HepG2 (cell line): ENCODE results near the gene MYL12B. TPM values are rescaled to one million over a fixed set of nuclear protein-coding genes. Genes with fewer than 3 reads are reported as not detected.
A peak's percentile ranks its signal among the peaks of the same experiment; 100 is the strongest.

ENCODE experiments used
- AKNA ChIP-seq: sonication (generic); formaldehyde crosslinking; IDR thresholded peaks from 2 replicates; pipeline ENCODE4 v1.4.0; 2020; ENCODE audit warnings: missing genetic modification reagents, borderline replicate concordance
- CCAR2 ChIP-seq: fragments of 200-400 bp; formaldehyde crosslinking; optimal IDR thresholded peaks from 2 replicates; pipeline ENCODE3; 2018; ENCODE audit warnings: low read depth, mild to moderate bottlenecking, low read length, moderate library complexity
- HNRNPL ChIP-seq: fragments of 200-400 bp; formaldehyde crosslinking; IDR thresholded peaks from 2 replicates; pipeline ENCODE4 v1.6.1; 2017; ENCODE audit warnings: mild to moderate bottlenecking, low read depth, low read length
- PRDM10 ChIP-seq: sonication (generic); formaldehyde crosslinking; IDR thresholded peaks from 2 replicates; pipeline ENCODE4 v1.4.0; 2020; ENCODE audit warnings: low read depth, missing genetic modification reagents
- SETDB1 ChIP-seq: sonication (generic); formaldehyde crosslinking; IDR thresholded peaks from 2 replicates; pipeline ENCODE4 v1.5.1; 2020; ENCODE audit warnings: missing genetic modification reagents, mild to moderate bottlenecking, borderline replicate concordance
- TRIM24 ChIP-seq: sonication (generic); formaldehyde crosslinking; IDR thresholded peaks from 2 replicates; pipeline ENCODE4 v1.8.0; 2022; ENCODE audit warnings: mild to moderate bottlenecking, missing genetic modification reagents
- ZMYM2 ChIP-seq: sonication (generic); formaldehyde crosslinking; IDR thresholded peaks from 2 replicates; pipeline ENCODE4 v1.8.0; 2022; ENCODE audit warnings: mild to moderate bottlenecking, missing genetic modification reagents
- ZNF484 ChIP-seq: sonication (generic); formaldehyde crosslinking; IDR thresholded peaks from 2 replicates; pipeline ENCODE4 v1.5.1; 2020; ENCODE audit warnings: mild to moderate bottlenecking, low read depth, missing genetic modification reagents, borderline replicate concordance
- ZNF652 ChIP-seq: IDR thresholded peaks from 2 replicates; pipeline ENCODE4 v1.6.1; 2016; ENCODE audit warnings: low read depth, borderline replicate concordance
- ZSCAN29 ChIP-seq: sonication (generic); formaldehyde crosslinking; conservative IDR thresholded peaks from 2 replicates; pipeline ENCODE4 v1.4.0; 2020; ENCODE audit warnings: mild to moderate bottlenecking, missing genetic modification reagents
- polyA plus RNA-seq, 8 experiments: library from polyadenylated mRNA; depleted of rRNA in 3 of 8; stranded (reverse) in 7 of 8; unstranded in 1 of 8; fragments of >200 nt; fragmentation: Illumina TruSeq in 4 of 8; extraction: Trizol in 4 of 8; gene quantifications; 2 replicates each; pipeline versions ENCODE4 v1.2.1 to v1.2.3, GENCODE V29; 2011 to 2016; ENCODE audit warnings: low read depth in 4 of 8, missing spikeins in 1 of 8, mixed read lengths in 1 of 8; ENCODE audit not compliant: insufficient read depth in 1 of 8
- total RNA-seq, 5 experiments: library from RNA; depleted of rRNA; stranded (reverse); fragments of >200 nt; fragmentation: Illumina TruSeq; extraction: Trizol; gene quantifications; 2 replicates each; pipeline ENCODE4 v1.2.3, GENCODE V29; 2016; ENCODE audit warnings: low read depth in 1 of 5
- TF ChIP-seq, protein P1 (sequence below): sonication (generic); formaldehyde crosslinking; IDR thresholded peaks from 2 replicates; pipeline ENCODE4 v1.4.0; 2020; ENCODE audit warnings: mild to moderate bottlenecking, missing genetic modification reagents
- TF ChIP-seq, protein P2 (sequence below): sonication (generic); formaldehyde crosslinking; IDR thresholded peaks from 2 replicates; pipeline ENCODE4 v1.8.0; 2022; ENCODE audit warnings: missing genetic modification reagents, mild to moderate bottlenecking, inconsistent platforms, borderline replicate concordance
- TF ChIP-seq, protein P3 (sequence below): sonication (generic); formaldehyde crosslinking; IDR thresholded peaks from 2 replicates; pipeline ENCODE4 v1.4.0; 2020; ENCODE audit warnings: missing genetic modification reagents

The MYL12B gene
- total and polyA plus RNA-seq, 2 of the 13 experiments (the other 11 are each of a cell fraction or from before 2014, with no cell fraction given) = 265 to 340 TPM

GRCh38 chr18:3264362-3264761 is 2.4 kb downstream of the MYL12B start (continued):
- TF ChIP-seq PRDM10 (CRISPR knock-in tag) (peak; percentile 46; the same call in 1 of the 2 replicates), ZMYM2 (CRISPR knock-in tag) (0 out of 2 replicates have a peak, but pooled peaks have one; percentile 34), SETDB1 (no peak), AKNA (CRISPR knock-in tag) (no peak), ZSCAN29 (CRISPR knock-in tag) (no peak), HNRNPL (no peak), ZNF652 (CRISPR knock-in tag) (no peak), CCAR2 (no peak), TRIM24 (CRISPR knock-in tag) (no peak), ZNF484 (CRISPR knock-in tag) (no peak)
- TF ChIP-seq, protein P1, sequence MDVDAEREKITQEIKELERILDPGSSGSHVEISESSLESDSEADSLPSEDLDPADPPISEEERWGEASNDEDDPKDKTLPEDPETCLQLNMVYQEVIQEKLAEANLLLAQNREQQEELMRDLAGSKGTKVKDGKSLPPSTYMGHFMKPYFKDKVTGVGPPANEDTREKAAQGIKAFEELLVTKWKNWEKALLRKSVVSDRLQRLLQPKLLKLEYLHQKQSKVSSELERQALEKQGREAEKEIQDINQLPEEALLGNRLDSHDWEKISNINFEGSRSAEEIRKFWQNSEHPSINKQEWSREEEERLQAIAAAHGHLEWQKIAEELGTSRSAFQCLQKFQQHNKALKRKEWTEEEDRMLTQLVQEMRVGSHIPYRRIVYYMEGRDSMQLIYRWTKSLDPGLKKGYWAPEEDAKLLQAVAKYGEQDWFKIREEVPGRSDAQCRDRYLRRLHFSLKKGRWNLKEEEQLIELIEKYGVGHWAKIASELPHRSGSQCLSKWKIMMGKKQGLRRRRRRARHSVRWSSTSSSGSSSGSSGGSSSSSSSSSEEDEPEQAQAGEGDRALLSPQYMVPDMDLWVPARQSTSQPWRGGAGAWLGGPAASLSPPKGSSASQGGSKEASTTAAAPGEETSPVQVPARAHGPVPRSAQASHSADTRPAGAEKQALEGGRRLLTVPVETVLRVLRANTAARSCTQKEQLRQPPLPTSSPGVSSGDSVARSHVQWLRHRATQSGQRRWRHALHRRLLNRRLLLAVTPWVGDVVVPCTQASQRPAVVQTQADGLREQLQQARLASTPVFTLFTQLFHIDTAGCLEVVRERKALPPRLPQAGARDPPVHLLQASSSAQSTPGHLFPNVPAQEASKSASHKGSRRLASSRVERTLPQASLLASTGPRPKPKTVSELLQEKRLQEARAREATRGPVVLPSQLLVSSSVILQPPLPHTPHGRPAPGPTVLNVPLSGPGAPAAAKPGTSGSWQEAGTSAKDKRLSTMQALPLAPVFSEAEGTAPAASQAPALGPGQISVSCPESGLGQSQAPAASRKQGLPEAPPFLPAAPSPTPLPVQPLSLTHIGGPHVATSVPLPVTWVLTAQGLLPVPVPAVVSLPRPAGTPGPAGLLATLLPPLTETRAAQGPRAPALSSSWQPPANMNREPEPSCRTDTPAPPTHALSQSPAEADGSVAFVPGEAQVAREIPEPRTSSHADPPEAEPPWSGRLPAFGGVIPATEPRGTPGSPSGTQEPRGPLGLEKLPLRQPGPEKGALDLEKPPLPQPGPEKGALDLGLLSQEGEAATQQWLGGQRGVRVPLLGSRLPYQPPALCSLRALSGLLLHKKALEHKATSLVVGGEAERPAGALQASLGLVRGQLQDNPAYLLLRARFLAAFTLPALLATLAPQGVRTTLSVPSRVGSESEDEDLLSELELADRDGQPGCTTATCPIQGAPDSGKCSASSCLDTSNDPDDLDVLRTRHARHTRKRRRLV (CRISPR knock-in tag) = no peak
- TF ChIP-seq, protein P2, sequence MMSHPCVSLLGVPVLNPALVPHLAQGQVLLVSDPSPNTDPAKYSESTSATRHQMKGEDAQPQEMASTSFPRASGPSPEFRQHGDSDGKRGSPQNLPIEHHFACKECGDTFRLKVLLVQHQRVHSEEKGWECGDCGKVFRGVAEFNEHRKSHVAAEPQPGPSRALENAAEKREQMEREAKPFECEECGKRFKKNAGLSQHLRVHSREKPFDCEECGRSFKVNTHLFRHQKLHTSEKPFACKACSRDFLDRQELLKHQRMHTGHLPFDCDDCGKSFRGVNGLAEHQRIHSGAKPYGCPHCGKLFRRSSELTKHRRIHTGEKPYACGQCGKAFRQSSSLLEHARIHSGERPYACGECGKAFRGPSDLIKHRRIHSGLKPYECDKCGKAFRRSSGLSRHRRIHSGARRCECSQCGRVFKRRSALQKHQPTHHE (CRISPR knock-in tag) = no peak
- TF ChIP-seq, protein P3, sequence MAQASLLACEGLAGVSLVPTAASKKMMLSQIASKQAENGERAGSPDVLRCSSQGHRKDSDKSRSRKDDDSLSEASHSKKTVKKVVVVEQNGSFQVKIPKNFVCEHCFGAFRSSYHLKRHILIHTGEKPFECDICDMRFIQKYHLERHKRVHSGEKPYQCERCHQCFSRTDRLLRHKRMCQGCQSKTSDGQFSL = no peak
